ENCODE results near the gene CEP128.

CEP128 gene

DNA sequence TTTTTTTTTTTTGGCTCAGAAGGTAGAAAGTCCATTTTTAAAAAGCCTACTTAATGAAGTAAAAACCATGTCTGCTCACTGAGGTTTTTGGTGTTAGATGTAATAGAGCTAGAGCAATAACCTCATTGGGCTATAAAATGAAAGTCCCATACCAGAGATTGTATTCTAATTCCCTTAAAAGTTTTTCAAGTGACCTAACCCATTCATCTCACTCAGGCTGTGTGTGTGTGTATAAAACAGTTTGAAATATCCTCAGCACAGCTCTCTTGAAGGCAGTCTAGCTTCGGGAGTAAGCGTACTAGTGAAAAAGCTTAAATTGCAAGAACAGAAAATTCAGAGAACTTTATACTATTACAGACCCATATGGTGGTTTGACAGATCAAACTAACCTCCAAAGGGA, 313.8 kb downstream of the CEP128 start:
- no peaks in the 10 kb centered on the region for H3K36me3 Mint-ChIP-seq
- no peak overlapping the region for H3K4me3 Mint-ChIP-seq
- no peak overlapping the region for H3K27ac Mint-ChIP-seq
- peaks cover 4% of the 10 kb centered on the region for H3K9me3 Mint-ChIP-seq (ENCODE audit: low read depth)
- no peaks in the 10 kb centered on the region for H3K27me3 Mint-ChIP-seq
- no peaks in the 10 kb centered on the region for H3K4me1 Mint-ChIP-seq (ENCODE audit: low read depth)

DNA sequence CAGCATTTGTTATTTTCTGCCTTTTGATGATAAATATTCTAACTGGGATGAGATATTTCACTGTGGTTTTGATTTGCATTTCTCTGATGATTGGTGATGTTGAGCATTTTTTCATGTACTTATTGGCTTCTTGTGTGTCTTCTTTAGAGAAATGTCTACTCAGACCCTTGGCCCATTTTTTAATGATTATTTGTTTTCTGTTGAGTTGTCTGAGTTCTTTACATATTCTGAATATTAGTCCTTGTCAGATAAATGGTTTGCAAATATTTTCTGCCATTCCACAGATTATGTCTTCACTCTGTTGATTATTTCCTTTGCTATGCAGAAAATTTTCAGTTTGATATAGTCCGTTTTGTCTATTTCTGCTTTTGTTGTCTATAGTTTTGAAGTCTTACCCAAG, 317.0 kb downstream of the CEP128 start:
- no peak overlapping the region for H3K4me3 Mint-ChIP-seq
- no peaks in the 10 kb centered on the region for H3K36me3 Mint-ChIP-seq
- no peaks in the 10 kb centered on the region for H3K4me1 Mint-ChIP-seq (ENCODE audit: low read depth)
- H3K27ac Mint-ChIP-seq: no peak overlapping the region
- no peaks in the 10 kb centered on the region for H3K27me3 Mint-ChIP-seq
- H3K9me3 Mint-ChIP-seq (ENCODE audit: low read depth): peaks cover 4% of the 10 kb centered on the region

DNA sequence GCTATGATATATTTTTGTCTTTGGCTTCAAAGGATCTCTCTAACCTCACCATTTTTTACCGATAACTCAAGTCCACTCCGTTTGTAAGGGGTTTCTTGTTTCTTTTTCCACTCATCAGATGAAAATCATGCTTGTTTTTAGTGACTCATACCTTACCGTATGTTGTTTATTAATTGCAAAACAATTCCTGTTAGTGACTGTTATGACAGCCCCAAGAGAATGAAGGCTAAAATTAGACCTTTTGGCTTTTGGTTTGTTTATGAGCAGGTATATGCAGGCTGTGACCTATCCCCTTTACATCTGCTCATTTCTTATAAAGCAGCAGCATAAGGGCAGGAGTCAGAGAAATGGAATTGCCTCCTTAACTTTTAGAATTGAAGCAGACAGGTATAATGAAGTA, 319.8 kb downstream of the CEP128 start:
- Mint-ChIP-seq H3K4me1 (ENCODE audit: low read depth) (no peaks in the 10 kb centered on the region), H3K4me3 (no peak overlapping the region), H3K36me3 (peaks cover 3% of the 10 kb centered on the region), H3K27ac (no peak overlapping the region), H3K9me3 (ENCODE audit: low read depth) (peaks cover 4% of the 10 kb centered on the region), H3K27me3 (no peaks in the 10 kb centered on the region)

DNA sequence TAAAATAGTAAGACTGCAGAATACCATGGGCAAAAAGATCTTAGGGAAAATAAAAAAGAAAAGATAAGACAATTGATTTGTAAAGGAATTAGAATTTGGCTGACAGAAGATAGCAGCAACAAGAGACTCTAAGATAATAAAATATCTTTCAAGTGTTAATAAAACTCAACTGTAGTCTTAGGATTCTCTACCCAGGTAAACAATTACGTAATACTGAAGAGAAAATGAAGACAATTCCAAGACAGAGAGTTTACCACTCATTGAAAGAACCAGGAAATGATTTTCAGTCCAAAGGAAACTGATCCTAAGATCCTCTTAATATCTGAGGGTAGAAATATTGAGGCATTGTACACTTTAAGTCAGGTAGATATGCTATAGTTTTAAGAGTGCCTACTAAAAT, 321.1 kb downstream of the CEP128 start:
- H3K36me3 Mint-ChIP-seq: peaks cover 3% of the 10 kb centered on the region
- H3K4me3 Mint-ChIP-seq: no peak overlapping the region
- no peaks in the 10 kb centered on the region for H3K4me1 Mint-ChIP-seq (ENCODE audit: low read depth)
- no peaks in the 10 kb centered on the region for H3K27me3 Mint-ChIP-seq
- peaks cover 4% of the 10 kb centered on the region for H3K9me3 Mint-ChIP-seq (ENCODE audit: low read depth)
- no peak overlapping the region for H3K27ac Mint-ChIP-seq

DNA sequence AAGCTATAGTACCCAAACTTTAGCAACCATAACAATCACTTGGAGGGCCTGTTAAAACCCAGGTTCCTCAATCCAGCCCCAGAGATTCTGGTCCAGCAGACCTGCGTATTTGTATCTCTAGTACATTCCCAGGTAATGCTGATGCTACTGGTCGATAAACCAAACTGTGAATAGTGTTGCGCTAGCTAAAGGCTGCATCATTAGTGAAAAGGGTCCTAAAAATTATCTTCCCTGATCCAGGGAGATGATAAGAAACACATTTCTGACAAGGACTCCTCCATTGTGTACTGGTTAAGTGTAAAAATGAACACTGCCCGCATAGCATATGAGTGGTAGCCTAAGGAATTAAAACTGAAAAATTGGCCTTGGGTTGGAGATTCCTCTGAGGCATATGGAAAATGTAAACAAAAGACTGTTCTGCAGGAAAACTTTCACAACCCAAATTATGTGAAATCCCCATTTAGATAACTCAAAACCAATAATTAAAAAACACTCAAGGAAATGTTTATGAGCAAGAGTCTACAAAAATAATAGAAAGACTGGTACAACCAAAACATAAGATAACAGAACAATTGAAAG, 322.7 kb downstream of the CEP128 start:
- Mint-ChIP-seq H3K9me3 (ENCODE audit: low read depth) (peaks cover 1% of the 10 kb centered on the region), H3K27ac (no peak overlapping the region), H3K4me3 (no peak overlapping the region), H3K36me3 (peaks cover 3% of the 10 kb centered on the region), H3K27me3 (no peaks in the 10 kb centered on the region), H3K4me1 (ENCODE audit: low read depth) (no peaks in the 10 kb centered on the region)

DNA sequence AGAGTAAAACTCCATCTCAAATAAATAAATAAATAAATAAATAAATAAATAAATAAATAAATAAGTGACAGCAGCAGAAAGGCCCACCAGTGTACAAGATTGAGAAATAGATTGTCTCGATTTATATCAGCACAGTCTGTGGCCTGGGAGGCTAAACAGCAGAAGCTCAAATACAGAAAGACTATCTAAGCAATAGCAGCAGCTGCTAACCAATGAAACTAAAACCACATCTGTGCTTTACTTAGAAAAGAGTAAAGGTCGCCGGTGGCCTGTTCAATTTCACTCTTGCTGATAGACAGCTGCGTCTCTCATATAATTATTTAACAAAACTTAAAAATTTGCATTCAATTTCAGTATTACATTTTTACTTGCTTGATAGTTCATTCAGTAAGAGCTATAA, 325.7 kb downstream of the CEP128 start:
- H3K36me3 Mint-ChIP-seq: peaks cover 3% of the 10 kb centered on the region
- H3K4me3 Mint-ChIP-seq: no peak overlapping the region
- no peaks in the 10 kb centered on the region for H3K9me3 Mint-ChIP-seq (ENCODE audit: low read depth)
- no peaks in the 10 kb centered on the region for H3K27me3 Mint-ChIP-seq
- no peak overlapping the region for H3K27ac Mint-ChIP-seq
- no peaks in the 10 kb centered on the region for H3K4me1 Mint-ChIP-seq (ENCODE audit: low read depth)

DNA sequence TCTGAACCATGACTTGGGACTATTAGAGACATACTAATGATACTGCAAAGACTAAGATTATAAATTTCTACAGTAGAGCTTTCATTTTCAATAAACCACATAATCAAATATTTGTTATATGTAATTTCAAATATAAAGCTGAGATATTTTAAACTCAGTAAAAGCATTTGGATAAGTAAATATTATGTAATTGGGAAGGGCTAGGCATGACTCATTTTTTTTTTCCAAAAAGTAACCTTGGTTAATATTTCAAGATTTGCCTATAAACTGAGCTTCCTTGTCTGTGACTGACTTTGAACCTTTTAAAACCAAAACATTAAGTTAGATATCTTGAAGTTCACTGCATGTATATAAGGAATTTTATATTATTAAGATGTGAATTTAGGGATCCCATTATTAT, 332.5 kb downstream of the CEP128 start:
- H3K36me3 Mint-ChIP-seq: no peaks in the 10 kb centered on the region
- H3K27me3 Mint-ChIP-seq: no peaks in the 10 kb centered on the region
- no peaks in the 10 kb centered on the region for H3K4me1 Mint-ChIP-seq (ENCODE audit: low read depth)
- H3K9me3 Mint-ChIP-seq (ENCODE audit: low read depth): no peaks in the 10 kb centered on the region
- H3K27ac Mint-ChIP-seq: no peak overlapping the region
- H3K4me3 Mint-ChIP-seq: no peak overlapping the region

DNA sequence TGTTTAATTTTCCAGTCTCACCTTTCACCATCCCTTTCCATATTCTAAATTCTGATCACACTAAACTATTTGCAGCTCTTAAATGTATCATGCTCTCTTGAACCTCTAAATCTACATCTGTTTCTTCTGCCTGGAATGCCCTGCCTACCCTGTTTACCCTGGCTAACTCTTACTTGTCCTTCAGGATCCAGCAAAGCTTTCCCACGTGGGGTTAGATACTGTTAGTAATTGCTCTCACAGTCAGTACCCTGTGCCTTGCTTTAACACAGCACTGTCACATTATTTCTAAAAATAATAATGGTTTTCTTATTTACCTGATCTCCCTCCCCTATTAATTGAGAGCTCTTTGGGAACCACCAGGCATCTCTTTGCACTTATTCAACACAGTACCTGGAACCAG, 333.0 kb downstream of the CEP128 start:
- H3K4me1 Mint-ChIP-seq (ENCODE audit: low read depth): no peaks in the 10 kb centered on the region
- H3K9me3 Mint-ChIP-seq (ENCODE audit: low read depth): no peaks in the 10 kb centered on the region
- no peak overlapping the region for H3K27ac Mint-ChIP-seq
- H3K36me3 Mint-ChIP-seq: no peaks in the 10 kb centered on the region
- no peak overlapping the region for H3K4me3 Mint-ChIP-seq
- no peaks in the 10 kb centered on the region for H3K27me3 Mint-ChIP-seq

DNA sequence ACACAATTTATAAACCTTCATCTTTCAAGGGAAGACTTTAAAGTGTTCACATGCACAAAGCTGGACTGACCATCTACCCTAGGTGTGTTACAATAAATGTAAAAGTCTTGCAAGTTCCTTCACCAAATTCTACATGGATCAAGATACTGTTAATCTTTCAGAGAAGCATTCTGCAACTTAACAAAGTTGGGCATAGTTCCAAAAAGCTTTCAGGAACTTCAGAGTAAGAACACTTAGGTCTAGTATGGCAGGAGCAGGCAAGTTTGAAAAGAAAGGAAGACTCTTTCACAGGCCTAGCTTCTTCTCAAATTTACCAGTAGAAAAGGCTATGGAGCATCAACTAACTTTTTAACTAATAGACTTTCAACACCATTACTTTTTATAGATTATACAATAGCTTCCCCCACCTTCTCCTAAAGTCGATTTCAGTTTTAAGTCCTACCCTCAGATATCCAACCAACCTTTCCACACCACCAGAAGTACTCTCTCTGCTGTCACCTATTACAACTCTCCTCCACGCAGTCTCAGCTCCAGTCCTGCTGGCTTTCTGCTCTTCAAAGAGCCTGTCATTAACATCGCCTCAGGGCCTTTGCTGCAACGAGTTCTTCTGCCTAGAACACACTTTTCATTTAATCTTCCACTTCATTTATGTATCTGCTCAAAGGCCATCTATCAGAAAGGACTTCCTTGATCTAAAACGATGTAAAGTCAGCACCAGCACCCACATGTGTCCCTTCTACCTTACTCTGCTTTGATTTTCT, 333.9 kb downstream of the CEP128 start:
- Mint-ChIP-seq H3K27me3 (no peaks in the 10 kb centered on the region), H3K27ac (no peak overlapping the region), H3K9me3 (ENCODE audit: low read depth) (no peaks in the 10 kb centered on the region), H3K4me1 (ENCODE audit: low read depth) (no peaks in the 10 kb centered on the region), H3K4me3 (no peak overlapping the region), H3K36me3 (no peaks in the 10 kb centered on the region)

DNA sequence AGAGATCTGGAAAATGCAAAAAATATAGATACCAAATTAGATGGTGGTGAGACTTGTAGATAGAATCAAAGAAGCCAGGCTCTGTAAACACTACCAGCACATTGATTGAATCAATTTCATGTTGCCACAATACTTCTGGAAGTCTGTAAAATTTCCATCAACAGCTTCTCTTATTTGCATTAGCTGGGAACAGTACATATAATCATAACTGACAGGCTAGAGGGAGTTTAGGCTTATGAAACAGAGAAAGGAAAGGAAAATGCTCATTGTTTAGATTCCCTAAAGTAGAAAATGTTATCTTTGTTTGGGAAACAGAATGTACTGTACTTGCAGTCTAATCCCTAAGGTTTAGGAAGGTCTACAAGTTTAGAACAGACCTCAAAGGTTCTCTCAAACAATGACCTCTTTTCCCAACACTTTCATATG, 335.2 kb downstream of the CEP128 start:
- no peaks in the 10 kb centered on the region for H3K4me1 Mint-ChIP-seq (ENCODE audit: low read depth)
- H3K9me3 Mint-ChIP-seq (ENCODE audit: low read depth): no peaks in the 10 kb centered on the region
- H3K27me3 Mint-ChIP-seq: no peaks in the 10 kb centered on the region
- no peaks in the 10 kb centered on the region for H3K36me3 Mint-ChIP-seq
- no peak overlapping the region for H3K4me3 Mint-ChIP-seq
- H3K27ac Mint-ChIP-seq: no peak overlapping the region

DNA sequence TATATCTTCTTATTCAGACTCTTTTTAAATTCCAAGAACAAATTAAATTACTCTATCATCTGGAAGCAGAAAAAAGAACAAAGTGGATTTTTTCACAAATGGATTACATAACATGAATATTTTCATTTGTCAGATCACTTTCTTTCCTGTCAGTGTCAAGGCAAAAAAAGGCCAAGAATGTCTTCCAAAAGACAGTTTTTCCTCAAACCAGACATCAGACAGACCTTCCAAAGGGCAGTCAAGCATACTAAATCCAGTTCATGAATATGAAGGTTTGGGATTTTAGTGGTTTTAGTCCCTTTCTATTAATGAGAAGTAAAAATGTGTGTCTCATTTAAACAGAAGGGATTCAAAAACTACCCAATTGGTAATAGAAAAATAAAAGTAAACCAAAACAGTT, 336.0 kb downstream of the CEP128 start:
- H3K27me3 Mint-ChIP-seq: no peaks in the 10 kb centered on the region
- no peaks in the 10 kb centered on the region for H3K36me3 Mint-ChIP-seq
- no peaks in the 10 kb centered on the region for H3K9me3 Mint-ChIP-seq (ENCODE audit: low read depth)

DNA sequence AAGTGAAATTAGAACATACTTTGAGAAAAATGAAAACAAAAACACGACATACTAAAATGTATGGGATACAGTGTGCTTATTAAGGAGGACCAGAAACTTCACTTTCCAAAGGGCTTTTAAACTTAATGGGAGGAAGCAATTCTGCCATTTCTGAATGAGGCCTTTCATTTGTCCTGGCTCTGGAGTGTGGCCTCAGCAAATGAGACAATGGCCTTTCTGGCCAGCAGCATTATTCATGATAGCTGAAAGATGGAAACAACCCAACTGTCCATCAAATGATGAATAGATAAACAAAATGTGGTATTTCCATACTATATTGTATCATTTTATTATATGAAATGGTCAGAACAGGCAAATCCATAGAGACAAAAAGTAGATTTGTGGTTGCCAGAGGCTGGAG, 338.6 kb downstream of the CEP128 start:
- H3K27me3 Mint-ChIP-seq: no peaks in the 10 kb centered on the region
- no peaks in the 10 kb centered on the region for H3K36me3 Mint-ChIP-seq
- no peaks in the 10 kb centered on the region for H3K4me1 Mint-ChIP-seq (ENCODE audit: low read depth)
- H3K9me3 Mint-ChIP-seq (ENCODE audit: low read depth): no peaks in the 10 kb centered on the region
- H3K27ac Mint-ChIP-seq: no peak overlapping the region
- no peak overlapping the region for H3K4me3 Mint-ChIP-seq

More for the DNA sequence above, 336.0 kb downstream of the CEP128 start:
- Mint-ChIP-seq H3K4me1 (ENCODE audit: low read depth) (no peaks in the 10 kb centered on the region), H3K27ac (no peak overlapping the region), H3K4me3 (no peak overlapping the region)

DNA sequence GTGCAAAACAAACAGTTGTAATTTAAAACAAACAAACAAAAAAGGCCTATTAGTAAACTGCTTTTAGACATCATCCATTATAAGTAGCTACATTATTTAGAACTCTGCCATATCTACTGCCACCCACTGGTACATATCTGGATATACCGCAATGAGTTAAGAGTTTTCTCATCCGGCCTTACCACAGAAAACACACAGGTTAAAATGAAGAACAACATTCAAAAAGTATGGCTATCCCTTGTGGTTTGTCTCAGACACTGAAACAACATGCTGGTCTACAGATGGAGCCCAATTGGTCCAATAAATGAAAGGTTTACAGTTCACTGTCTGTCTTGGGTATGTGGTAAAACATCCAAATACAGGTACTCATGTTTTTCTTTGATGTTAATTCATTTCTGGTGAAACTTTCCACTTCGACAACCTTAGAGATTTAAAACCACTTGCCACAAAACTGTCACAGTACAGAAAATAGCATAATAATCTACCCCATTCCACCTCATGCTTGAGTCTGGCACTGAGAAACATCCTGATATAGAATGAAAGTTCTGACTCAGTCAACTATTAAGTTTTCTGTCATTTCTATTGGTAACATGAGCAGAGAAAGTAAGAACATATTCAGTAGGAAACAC, 354.3 kb downstream of the CEP128 start:
- Mint-ChIP-seq H3K36me3 (peaks cover 8% of the 10 kb centered on the region), H3K27me3 (no peaks in the 10 kb centered on the region), H3K4me3 (no peak overlapping the region), H3K9me3 (ENCODE audit: low read depth) (no peaks in the 10 kb centered on the region), H3K27ac (peak overlapping the region; percentile 84), H3K4me1 (ENCODE audit: low read depth) (peaks cover 16% of the 10 kb centered on the region)

DNA sequence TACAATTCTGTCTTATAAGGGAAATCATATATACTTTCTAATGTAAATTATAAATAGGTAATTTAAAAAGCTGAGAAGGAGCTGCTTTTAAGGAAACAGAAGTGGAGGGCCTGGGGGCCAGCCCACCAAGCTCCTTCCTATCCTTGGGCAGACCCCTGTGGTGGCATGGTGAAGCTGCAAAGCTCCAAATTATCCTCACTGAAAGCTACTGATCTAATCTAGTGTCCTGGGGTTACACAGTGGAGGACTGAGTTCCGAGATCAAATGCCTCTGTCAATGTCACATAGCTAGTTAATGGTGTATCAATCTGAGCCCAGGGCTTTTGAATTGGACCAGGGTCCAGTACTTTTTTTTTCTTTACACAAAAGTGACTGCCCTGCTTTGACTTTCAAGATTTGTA, 355.4 kb downstream of the CEP128 start:
- Mint-ChIP-seq H3K27ac (no peak overlapping the region), H3K4me3 (no peak overlapping the region), H3K36me3 (peaks cover 8% of the 10 kb centered on the region), H3K27me3 (no peaks in the 10 kb centered on the region), H3K9me3 (ENCODE audit: low read depth) (no peaks in the 10 kb centered on the region), H3K4me1 (ENCODE audit: low read depth) (peaks cover 16% of the 10 kb centered on the region)

DNA sequence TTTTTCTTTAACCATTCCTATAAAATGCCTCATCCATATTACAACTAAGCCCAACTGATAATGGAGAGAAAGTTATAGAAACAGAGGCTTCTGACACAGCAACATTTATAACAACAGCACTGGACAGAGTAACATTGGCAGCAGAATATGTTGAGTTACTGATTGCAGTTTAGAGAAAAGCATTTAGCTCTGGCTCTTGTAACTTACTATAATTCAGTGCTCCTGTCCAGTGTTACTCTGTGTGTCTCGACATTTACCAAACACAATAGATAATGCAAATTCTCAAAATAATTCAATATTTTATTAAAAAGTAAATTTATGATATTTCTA, 356.1 kb downstream of the CEP128 start:
- Mint-ChIP-seq H3K9me3 (ENCODE audit: low read depth) (no peaks in the 10 kb centered on the region), H3K4me3 (no peak overlapping the region), H3K27ac (no peak overlapping the region), H3K36me3 (peaks cover 8% of the 10 kb centered on the region), H3K4me1 (ENCODE audit: low read depth) (peaks cover 16% of the 10 kb centered on the region), H3K27me3 (no peaks in the 10 kb centered on the region)
